Uterus (tissue), 4 donors: ENCODE measurements around the gene CTNND2. TPM values are rescaled to one million over a fixed set of nuclear protein-coding genes. Genes with fewer than 3 reads are reported as not detected.

Experiments used
- DNase-seq, 2 donors: peaks; one replicate each; pipeline ENCODE4 v3.0.0-alpha.2; 2019 to 2020
- H3K27ac ChIP-seq, 2 donors: fragments of 200-600 bp; sonication (generic); 1 replicate in 1 of 2; 2 replicates in 1 of 2; pipeline ENCODE4 v1.5.1; 2016 to 2018
- H3K27me3 ChIP-seq, 2 donors: fragments of 200-600 bp; sonication (generic); one replicate each; pipeline ENCODE4 v1.5.1; 2018 to 2019; ENCODE audit warnings: control low read depth in 1 of 2
- H3K36me3 ChIP-seq, 2 donors: fragments of 200-600 bp; sonication (generic); one replicate each; pipeline ENCODE4 v1.5.1; 2019; ENCODE audit warnings: control low read depth in 1 of 2
- H3K4me1 ChIP-seq, 2 donors: fragments of 200-600 bp; sonication (generic); one replicate each; pipeline ENCODE4 v1.5.1; 2018 to 2019; ENCODE audit warnings: control low read depth in 1 of 2
- H3K4me3 ChIP-seq, 2 donors: fragments of 200-600 bp; sonication (generic); 1 replicate in 1 of 2; 2 replicates in 1 of 2; pipeline ENCODE4 v1.5.1; 2018 to 2019; ENCODE audit warnings: mild to moderate bottlenecking in 1 of 2
- H3K9me3 ChIP-seq, 2 donors: fragments of 200-600 bp; sonication (generic); one replicate each; pipeline ENCODE4 v1.5.1; 2019; ENCODE audit warnings: control low read depth in 1 of 2
- POLR2A ChIP-seq, 2 donors: fragments of 450-650 bp; IDR thresholded peaks; one replicate each; pipeline ENCODE4 v1.6.1; 2016; ENCODE audit warnings: antibody characterized with exemption in 2 of 2, mild to moderate bottlenecking in 1 of 2, moderate library complexity in 1 of 2
- intact Hi-C: fragments of 100-400 bp; cut with DNase I; formaldehyde crosslinking; loops from one replicate; pipeline ENCODE4 v1.15.1; 2023; ENCODE audit warnings: low total_unique reads
- total RNA-seq, 4 donors: library from RNA; depleted of rRNA in 3 of 4; stranded (reverse); fragments of >200 nt in 3 of 4; gene quantifications; one replicate each; pipeline versions ENCODE4 v1.1.0 to v1.2.4, GENCODE V29; 2014 to 2023
- TF ChIP-seq, protein P1 (sequence below), 4 experiments: fragments of 200-600 bp in 2 of 4; fragments of 450-650 bp in 2 of 4; sonication (generic) in 2 of 4; IDR thresholded peaks; one replicate each; pipeline ENCODE4 v1.5.1; 2016 to 2019; ENCODE audit warnings: antibody characterized with exemption in 4 of 4, mild to moderate bottlenecking in 2 of 4, moderate library complexity in 1 of 4
- donor health status: DM: yes; HTN: yes; CAD: no.

CTNND2 gene
- total RNA-seq, 4 donors from 2014 or later: 0.49 to 1.2 TPM; not detected in 2

DNA sequence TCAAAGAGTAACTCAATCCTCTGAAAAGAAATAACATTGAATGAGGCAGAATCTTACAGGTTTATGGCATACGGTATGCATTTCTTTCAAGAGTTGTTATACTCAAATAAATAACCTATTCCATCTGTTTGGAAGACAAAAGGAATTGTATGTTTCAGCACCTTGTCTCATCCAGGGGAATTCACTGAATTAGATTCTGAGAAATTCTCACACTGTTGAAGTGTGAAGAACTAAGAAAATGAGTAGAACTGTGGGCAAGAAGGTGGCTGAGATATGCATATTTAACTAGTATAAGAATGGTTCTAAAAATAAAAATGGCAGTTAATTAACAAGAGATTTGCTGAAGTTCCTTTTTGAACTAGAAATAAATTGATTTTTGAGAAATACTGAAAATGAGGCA lies 863.9 kb downstream of the CTNND2 start:
- H3K27ac ChIP-seq: no peak overlapping the region
- H3K27me3 ChIP-seq: no peaks in the 10 kb centered on the region
- H3K4me1 ChIP-seq: no peaks in the 10 kb centered on the region
- TF ChIP-seq, protein P1, sequence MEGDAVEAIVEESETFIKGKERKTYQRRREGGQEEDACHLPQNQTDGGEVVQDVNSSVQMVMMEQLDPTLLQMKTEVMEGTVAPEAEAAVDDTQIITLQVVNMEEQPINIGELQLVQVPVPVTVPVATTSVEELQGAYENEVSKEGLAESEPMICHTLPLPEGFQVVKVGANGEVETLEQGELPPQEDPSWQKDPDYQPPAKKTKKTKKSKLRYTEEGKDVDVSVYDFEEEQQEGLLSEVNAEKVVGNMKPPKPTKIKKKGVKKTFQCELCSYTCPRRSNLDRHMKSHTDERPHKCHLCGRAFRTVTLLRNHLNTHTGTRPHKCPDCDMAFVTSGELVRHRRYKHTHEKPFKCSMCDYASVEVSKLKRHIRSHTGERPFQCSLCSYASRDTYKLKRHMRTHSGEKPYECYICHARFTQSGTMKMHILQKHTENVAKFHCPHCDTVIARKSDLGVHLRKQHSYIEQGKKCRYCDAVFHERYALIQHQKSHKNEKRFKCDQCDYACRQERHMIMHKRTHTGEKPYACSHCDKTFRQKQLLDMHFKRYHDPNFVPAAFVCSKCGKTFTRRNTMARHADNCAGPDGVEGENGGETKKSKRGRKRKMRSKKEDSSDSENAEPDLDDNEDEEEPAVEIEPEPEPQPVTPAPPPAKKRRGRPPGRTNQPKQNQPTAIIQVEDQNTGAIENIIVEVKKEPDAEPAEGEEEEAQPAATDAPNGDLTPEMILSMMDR (IDR thresholded peaks at IDR 0.05): no peak
- no peak for TF ChIP-seq POLR2A (IDR thresholded peaks at IDR 0.05)
- intact Hi-C loops: no loop called here
- no peak for DNase-seq
- H3K4me3 ChIP-seq: no peak overlapping the region
- no peaks in the 10 kb centered on the region for H3K36me3 ChIP-seq
- no peaks in the 10 kb centered on the region for H3K9me3 ChIP-seq

GRCh38 chr5:11038772-11039171 lies 865.5 kb downstream of the CTNND2 start:
- no peak for DNase-seq
- TF ChIP-seq, protein P1 (IDR thresholded peaks at IDR 0.05): no peak
- TF ChIP-seq POLR2A (IDR thresholded peaks at IDR 0.05): no peak
- Histone ChIP-seq H3K9me3 (no peaks in the 10 kb centered on the region), H3K27ac (no peak overlapping the region), H3K4me1 (no peaks in the 10 kb centered on the region), H3K27me3 (no peaks in the 10 kb centered on the region), H3K4me3 (no peak overlapping the region), H3K36me3 (no peaks in the 10 kb centered on the region)
- intact Hi-C loops: no loop called here

DNA sequence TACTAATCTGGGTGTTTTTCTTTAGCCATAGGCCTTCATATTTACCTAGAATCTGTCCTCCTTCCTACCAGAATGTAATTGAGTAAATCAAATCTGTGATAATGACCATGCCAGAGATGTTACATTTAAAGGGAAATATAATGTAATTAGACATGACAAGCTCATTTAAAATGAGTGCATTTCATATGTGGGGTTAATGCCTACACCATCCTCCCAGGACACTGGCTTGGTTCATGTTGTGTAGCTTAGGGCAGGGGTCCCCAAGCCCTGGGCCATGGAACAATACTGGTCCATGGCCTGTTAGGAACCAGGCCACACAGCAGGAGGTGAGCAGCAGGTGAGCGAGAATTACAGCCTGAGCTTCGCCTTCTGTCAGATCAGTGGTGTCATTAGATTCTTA lies 866.3 kb downstream of the CTNND2 start:
- intact Hi-C loops: no loop called here
- Histone ChIP-seq H3K4me3 (no peak overlapping the region), H3K4me1 (no peaks in the 10 kb centered on the region), H3K36me3 (no peaks in the 10 kb centered on the region), H3K27ac (no peak overlapping the region), H3K27me3 (no peaks in the 10 kb centered on the region), H3K9me3 (no peaks in the 10 kb centered on the region)
- DNase-seq: no peak
- TF ChIP-seq POLR2A (IDR thresholded peaks at IDR 0.05): no peak
- TF ChIP-seq, protein P1 (IDR thresholded peaks at IDR 0.05): no peak

DNA sequence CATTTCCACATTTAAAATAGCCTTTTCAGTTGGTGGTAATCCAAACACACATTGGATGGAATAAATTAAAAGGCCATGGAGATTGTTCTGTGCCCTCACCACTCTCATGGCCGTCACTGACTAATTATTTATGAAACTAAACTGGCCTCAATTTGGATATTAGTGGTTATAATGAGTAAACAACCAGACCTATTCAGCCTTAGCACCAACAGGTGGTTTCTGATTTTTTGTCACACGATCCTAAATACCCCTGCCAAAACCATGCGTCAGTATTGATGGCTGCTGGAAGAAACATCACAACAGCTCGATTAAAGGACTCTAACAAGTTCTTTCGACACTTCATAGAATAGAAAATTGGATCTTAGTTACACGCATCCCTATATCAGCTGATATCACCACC lies 867.2 kb downstream of the CTNND2 start:
- no peaks in the 10 kb centered on the region for H3K4me1 ChIP-seq
- intact Hi-C loops: no loop called here
- no peak overlapping the region for H3K4me3 ChIP-seq
- no peak for DNase-seq
- no peaks in the 10 kb centered on the region for H3K36me3 ChIP-seq
- no peak overlapping the region for H3K27ac ChIP-seq
- no peak for TF ChIP-seq POLR2A (IDR thresholded peaks at IDR 0.05)
- TF ChIP-seq, protein P1 (IDR thresholded peaks at IDR 0.05): no peak
- H3K27me3 ChIP-seq: no peaks in the 10 kb centered on the region
- no peaks in the 10 kb centered on the region for H3K9me3 ChIP-seq

DNA sequence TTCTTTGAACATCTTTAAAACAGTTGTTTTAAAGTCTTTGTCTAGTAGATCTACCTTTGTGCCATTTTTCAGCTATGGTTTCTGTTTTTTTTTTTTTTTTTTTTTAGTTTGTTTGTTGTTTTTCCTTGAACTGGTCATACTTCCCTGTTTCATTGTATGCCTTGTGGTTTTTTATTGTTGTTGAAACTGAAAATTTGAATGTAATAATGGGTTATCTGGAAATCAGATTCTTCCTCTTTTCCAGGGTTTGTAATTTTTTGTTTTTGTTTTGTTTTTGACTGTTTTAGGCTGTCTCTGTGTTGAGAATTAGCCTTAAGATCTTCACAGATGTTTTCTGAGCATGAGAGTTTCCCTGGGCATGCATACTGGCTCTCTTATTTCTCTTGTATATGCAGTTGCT lies 873.6 kb downstream of the CTNND2 start:
- H3K27me3 ChIP-seq: no peaks in the 10 kb centered on the region
- H3K4me3 ChIP-seq: no peak overlapping the region
- no peaks in the 10 kb centered on the region for H3K4me1 ChIP-seq
- no peak for DNase-seq
- peaks cover 0 to 8% of the 10 kb centered on the region in 2 donors for H3K9me3 ChIP-seq
- TF ChIP-seq POLR2A (IDR thresholded peaks at IDR 0.05): no peak
- TF ChIP-seq, protein P1 (IDR thresholded peaks at IDR 0.05): no peak
- H3K36me3 ChIP-seq: no peaks in the 10 kb centered on the region
- no peak overlapping the region for H3K27ac ChIP-seq
- intact Hi-C loops: no loop called here
